Measurements from ENCODE around the gene KLF12. TPM values are rescaled to one million over a fixed set of nuclear protein-coding genes. Genes with fewer than 3 reads are reported as not detected.

KLF12 gene
- polyA plus RNA-seq, 3 donors = 0.04 to 1.3 (median 0.38) TPM

- Histone ChIP-seq H3K79me2 (ENCODE audit: insufficient read depth, low read length) (no peaks in the 10 kb centered on the region), H3K9me3 (replicated peaks in 1 of 2; ENCODE audit: control insufficient read depth in 1 of 2, insufficient read depth in 1 of 2, low read length in 2 of 2) (no peaks in the 10 kb centered on the region), H2AFZ (ENCODE audit: insufficient read depth, low read depth, low read length, poor library complexity, severe bottlenecking) (no peak overlapping the region), H3K27me3 (ENCODE audit: control insufficient read depth in 2 of 2, insufficient read depth in 2 of 2, low read length in 2 of 2) (no peaks in the 10 kb centered on the region), H3K9ac (ENCODE audit: insufficient read depth, low read length, poor library complexity, severe bottlenecking) (no peak overlapping the region), H3K36me3 (replicated peaks in 1 of 2; ENCODE audit: control insufficient read depth in 1 of 2, insufficient read depth in 2 of 2, low read length in 2 of 2) (no peaks in the 10 kb centered on the region), H3K4me3 (replicated peaks in 1 of 3; ENCODE audit: low read depth in 2 of 3, low read length in 3 of 3) (no peak overlapping the region), H3K4me1 (ENCODE audit: control insufficient read depth in 1 of 2, insufficient read depth in 2 of 2, low read length in 2 of 2) (no peaks in the 10 kb centered on the region), H3K4me2 (replicated peaks; ENCODE audit: extremely low read depth, low read length, poor library complexity, severe bottlenecking) (no peak overlapping the region), H4K20me1 (ENCODE audit: insufficient read depth, low read length) (no peaks in the 10 kb centered on the region), H3K27ac (ENCODE audit: low read depth in 1 of 2, low read length in 2 of 2) (no peak overlapping the region)
- no CpG with 5 or more reads among the region's 3 CpGs for WGBS (ENCODE audit: insufficient coverage)
- Mint-ChIP-seq H3K36me3 (no peaks in the 10 kb centered on the region), H3K27ac (no peak overlapping the region), H3K27me3 (ENCODE audit: low read depth in 3 of 3) (peaks cover 0 to 1% (median 0%) of the 10 kb centered on the region in 3 donors), H3K4me1 (no peaks in the 10 kb centered on the region), H3K4me3 (no peak overlapping the region), H3K9me3 (peaks cover 0 to 8% (median 1%) of the 10 kb centered on the region in 7 donors)
- intact Hi-C loops (cut with micrococcal nuclease) = no loop called here
- TF ChIP-seq CTCF (IDR thresholded peaks at IDR 0.05) = no peak
- no peak for DNase-seq
Measured at GRCh38 chr13:74158571-74159352, 24.6 kb upstream of the KLF12 start.

- no peak overlapping the region for H3K4me3 Mint-ChIP-seq
- no peaks in the 10 kb centered on the region for H3K36me3 Mint-ChIP-seq
- H3K4me3 ChIP-seq (replicated peaks in 1 of 3; ENCODE audit: low read depth in 2 of 3, low read length in 3 of 3) = no peak overlapping the region
- H2AFZ ChIP-seq (ENCODE audit: insufficient read depth, low read depth, low read length, poor library complexity, severe bottlenecking) = no peak overlapping the region
- H3K9ac ChIP-seq (ENCODE audit: insufficient read depth, low read length, poor library complexity, severe bottlenecking) = no peak overlapping the region
- no peaks in the 10 kb centered on the region for H3K79me2 ChIP-seq (ENCODE audit: insufficient read depth, low read length)
- no peak for DNase-seq
- no peak overlapping the region for H3K27ac ChIP-seq (ENCODE audit: low read depth in 1 of 2, low read length in 2 of 2)
- TF ChIP-seq CTCF (IDR thresholded peaks at IDR 0.05) = no peak
- H3K9me3 ChIP-seq (replicated peaks in 1 of 2; ENCODE audit: control insufficient read depth in 1 of 2, insufficient read depth in 1 of 2, low read length in 2 of 2) = no peaks in the 10 kb centered on the region
- WGBS (ENCODE audit: insufficient coverage) = 97% methylated on average over 6 of the region's 8 CpGs
- intact Hi-C loops (cut with micrococcal nuclease) = no loop called here
- peaks cover 0 to 8% (median 1%) of the 10 kb centered on the region in 7 donors for H3K9me3 Mint-ChIP-seq
- H3K36me3 ChIP-seq (replicated peaks in 1 of 2; ENCODE audit: control insufficient read depth in 1 of 2, insufficient read depth in 2 of 2, low read length in 2 of 2) = no peaks in the 10 kb centered on the region
- peak overlapping the region in 1 of 7 donors; percentile 45 for H3K27ac Mint-ChIP-seq
- peaks cover 0 to 2% (median 1%) of the 10 kb centered on the region in 3 donors for H3K27me3 Mint-ChIP-seq (ENCODE audit: low read depth in 3 of 3)
- no peaks in the 10 kb centered on the region for H4K20me1 ChIP-seq (ENCODE audit: insufficient read depth, low read length)
- H3K4me1 ChIP-seq (ENCODE audit: control insufficient read depth in 1 of 2, insufficient read depth in 2 of 2, low read length in 2 of 2) = no peaks in the 10 kb centered on the region
- no peaks in the 10 kb centered on the region for H3K27me3 ChIP-seq (ENCODE audit: control insufficient read depth in 2 of 2, insufficient read depth in 2 of 2, low read length in 2 of 2)
- no peak overlapping the region for H3K4me2 ChIP-seq (replicated peaks; ENCODE audit: extremely low read depth, low read length, poor library complexity, severe bottlenecking)
- H3K4me1 Mint-ChIP-seq = no peaks in the 10 kb centered on the region
Measured at GRCh38 chr13:74158028-74158427, 23.8 kb upstream of the KLF12 start.

Measured in CD14-positive monocyte (primary cell).